H1 (cell line): ENCODE data around the gene PFDN1. TPM values are rescaled to one million over a fixed set of nuclear protein-coding genes. Genes with fewer than 3 reads are reported as not detected.

Experiments used
- ATF2 ChIP-seq: IDR thresholded peaks from 2 replicates; pipeline ENCODE4 v1.6.1; 2012; ENCODE audit warnings: low read length, inconsistent platforms
- CEBPB ChIP-seq: IDR thresholded peaks from 2 replicates; pipeline ENCODE4 v1.6.1; 2012; ENCODE audit warnings: low read depth, low read length
- polyA plus RNA-seq, 7 experiments: library from polyadenylated mRNA; depleted of rRNA in 3 of 7; stranded (reverse) in 5 of 7; unstranded in 2 of 7; fragments of >200 nt in 5 of 7; fragments of 200-250 nt in 2 of 7; gene quantifications; 1 replicate in 5 of 7; 2 replicates in 1 of 7; 4 replicates in 1 of 7; pipeline versions ENCODE4 v1.2.1 to v1.2.3, GENCODE V29; 2011 to 2013; ENCODE audit warnings: missing spikeins in 2 of 7, mixed read lengths in 2 of 7
- total RNA-seq: library from RNA; stranded (reverse); fragmentation: NEBNext Ultra II Directional; extraction: Animal tissue kit (Norgen Biotek cat#: 25700); gene quantifications from 2 replicates; pipeline ENCODE4 v1.2.1, GENCODE V29; 2021

The PFDN1 gene
- total and polyA plus RNA-seq, 2 of the 8 experiments (the other 6 are each of a cell fraction or from before 2014, with no cell fraction given) = 53.0 to 89.6 TPM

- TF ChIP-seq ATF2 (no peak), CEBPB (no peak)
These were observed 48.9 kb upstream of the PFDN1 start (continued) for GRCh38 chr5:140351609-140352334.
